HG03159 (cell line): ENCODE results near the gene CALML5.

Experiments
- ATAC-seq: cut with Tn5 transposase; IDR thresholded peaks from one replicate; pipeline ENCODE4 v1.9.1; 2021; ENCODE audit warnings: mild to moderate bottlenecking, moderate library complexity; ENCODE audit not compliant: unreplicated experiment

CALML5 gene

DNA sequence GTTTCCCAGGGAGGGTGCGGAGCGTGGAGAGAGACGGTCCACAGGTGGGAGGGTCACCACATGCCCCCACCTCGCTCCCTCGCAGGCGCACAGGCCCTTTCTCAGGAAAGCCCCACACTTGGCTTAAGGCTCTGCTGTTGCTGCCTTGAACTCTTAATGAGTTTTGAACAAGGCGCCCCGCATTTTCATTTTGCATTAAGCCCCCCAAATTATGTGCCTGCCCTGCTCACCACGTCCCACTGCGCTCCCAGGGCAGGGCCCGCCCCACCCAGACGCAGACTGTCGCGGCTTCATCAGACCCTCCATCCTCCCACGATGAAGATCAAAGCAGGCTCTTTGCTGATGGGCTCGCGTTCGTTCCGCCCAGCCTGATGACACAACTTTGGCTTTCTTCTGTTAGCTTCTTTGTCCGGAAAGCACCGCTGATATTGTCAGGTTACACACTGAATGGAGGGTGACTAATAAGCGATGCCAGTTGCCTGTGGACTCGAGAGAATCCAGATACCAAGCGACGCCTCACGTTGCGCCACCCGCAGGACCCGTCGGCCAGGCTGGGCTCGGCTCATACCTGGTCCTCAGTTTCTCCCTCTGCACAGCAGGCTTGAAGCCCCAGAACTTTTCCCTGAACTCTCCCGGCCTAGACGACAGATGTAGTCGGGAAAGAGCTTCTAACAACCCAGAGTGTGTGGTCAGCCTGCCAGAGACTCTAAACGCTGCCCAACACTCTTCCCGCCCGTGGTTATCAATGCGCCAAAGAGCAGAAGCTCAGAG lies 34.9 kb upstream of the CALML5 start:
- ATAC-seq = no peak

DNA sequence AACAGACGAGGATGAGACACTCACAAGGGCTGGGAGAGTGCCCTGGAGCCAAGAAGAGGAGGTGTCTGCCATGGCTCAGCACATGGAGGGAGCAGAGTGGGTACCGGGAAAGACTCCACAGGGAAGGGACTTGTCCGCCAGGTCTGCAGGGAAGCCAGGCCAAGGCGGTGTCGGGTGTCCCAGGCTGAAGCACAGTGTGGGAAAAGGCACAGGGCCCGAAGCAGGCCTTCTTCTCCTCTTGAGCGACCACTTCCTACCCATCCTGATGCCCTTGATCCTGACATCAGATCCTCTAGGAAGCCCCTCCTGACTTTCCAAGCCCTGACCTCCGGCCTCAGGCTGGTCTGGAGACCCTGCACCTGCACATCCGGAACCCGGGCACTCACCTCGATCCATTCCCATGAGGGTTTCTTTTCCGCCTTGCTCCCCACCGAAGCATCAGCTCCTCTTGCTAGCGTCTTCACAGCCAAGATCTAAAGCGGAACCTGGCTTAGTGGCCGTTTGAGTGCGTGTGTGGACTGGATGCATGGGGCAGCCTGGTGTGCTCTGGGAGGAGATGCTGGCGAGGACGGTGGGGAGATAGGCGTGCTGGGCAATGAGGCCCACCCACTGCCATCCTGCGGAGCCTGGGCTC lies 33.8 kb upstream of the CALML5 start:
- no peak for ATAC-seq

- no peak for ATAC-seq
Measured at GRCh38 chr10:5532618-5533097, 33.3 kb upstream of the CALML5 start.

DNA sequence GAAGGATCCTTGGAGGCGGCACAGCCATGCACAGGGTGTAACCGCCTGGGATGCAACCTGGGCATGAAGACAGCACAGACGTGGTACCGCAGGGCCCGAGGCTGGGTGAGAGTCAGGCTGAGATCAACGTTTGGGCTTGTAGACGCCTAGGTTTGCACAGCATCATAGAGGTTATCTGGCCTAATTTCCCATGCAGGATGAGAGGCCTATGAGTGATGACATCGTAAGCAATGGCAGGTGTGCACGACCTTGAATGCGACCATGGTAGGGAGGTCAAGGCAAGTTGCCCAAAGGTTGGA lies 32.9 kb upstream of the CALML5 start:
- ATAC-seq = no peak

GRCh38 chr10:5531558-5532306 lies 32.4 kb upstream of the CALML5 start:
- ATAC-seq = no peak

- ATAC-seq = no peak
Measured at GRCh38 chr10:5530846-5531557, 31.6 kb upstream of the CALML5 start.

GRCh38 chr10:5530412-5530806 lies 31.0 kb upstream of the CALML5 start:
- no peak for ATAC-seq

DNA sequence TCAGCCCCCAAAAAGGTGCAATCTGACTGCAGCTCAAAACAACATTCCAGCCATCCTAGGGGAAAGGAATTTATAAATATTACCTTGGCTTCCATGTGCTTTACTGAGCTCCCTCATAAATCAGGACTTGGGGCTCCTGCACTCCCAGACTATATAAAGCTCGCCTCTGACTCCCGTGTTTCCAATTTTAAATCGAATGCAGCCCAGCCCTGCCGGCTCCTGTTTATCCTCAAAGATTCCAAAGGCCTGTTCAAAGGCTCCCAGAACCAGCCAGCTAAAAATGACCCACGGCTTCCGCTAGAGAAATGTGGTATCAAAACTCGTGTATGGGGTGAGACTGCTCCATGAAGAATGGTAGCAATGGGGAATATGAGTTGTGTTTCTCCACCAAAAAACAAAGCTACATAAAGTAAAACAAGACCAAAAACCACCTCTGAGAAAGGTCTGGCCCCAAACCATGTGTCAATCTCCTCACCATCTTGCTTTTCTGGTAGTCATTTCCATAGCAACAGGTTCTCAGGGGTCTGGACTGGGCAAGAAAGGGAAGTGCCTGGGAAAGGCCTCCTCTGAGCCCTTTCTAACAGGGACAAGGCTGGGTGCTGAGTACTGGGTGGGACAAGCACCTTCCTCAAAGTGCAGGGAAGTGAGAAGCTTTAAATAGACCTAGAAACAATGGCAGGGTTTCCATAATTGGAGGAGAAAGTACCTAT lies 30.5 kb upstream of the CALML5 start:
- ATAC-seq = no peak

GRCh38 chr10:5528989-5529701 lies 29.8 kb upstream of the CALML5 start:
- no peak for ATAC-seq

DNA sequence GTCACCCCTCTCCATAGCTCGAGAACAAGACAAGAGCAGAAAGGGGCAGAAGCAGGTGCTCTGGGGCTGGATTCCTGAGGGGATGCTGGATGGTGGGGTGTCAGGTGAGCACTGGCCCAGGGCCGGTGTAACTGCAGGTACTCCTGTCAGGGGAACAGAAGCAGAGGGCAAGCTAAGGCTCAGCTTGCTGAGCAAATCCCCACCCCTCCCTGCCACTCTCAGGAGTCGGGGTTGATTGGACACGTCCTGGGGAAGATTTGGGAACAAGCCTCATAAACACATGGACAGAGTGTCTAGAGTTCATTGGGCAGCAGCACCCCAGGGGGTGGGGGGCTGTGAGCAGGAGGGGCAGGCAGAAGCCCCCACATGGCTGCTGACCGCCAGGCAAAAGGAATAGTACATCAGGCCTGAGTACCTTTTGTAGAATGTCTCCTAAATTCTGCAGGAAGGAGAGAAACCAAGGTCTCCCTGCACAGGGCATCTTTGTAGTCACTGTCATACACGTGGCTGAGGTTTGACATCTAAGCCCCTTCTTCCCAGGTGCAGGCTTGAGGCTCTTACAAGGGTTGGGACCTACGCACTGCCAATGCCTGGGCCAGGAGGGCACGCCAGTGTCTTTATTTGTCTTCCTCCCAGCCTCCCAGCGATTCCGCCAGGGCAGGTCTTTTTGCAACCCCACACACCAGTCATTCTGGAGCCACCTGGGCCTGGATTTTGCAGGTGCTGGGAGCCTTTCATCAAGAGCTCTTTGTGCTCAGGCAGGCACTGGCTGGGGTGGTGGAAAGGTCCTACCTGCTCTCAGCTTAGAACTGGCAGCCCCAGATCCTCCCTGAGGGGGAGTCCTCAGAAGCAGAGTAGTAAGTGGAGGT lies 28.2 kb upstream of the CALML5 start:
- no peak for ATAC-seq

DNA sequence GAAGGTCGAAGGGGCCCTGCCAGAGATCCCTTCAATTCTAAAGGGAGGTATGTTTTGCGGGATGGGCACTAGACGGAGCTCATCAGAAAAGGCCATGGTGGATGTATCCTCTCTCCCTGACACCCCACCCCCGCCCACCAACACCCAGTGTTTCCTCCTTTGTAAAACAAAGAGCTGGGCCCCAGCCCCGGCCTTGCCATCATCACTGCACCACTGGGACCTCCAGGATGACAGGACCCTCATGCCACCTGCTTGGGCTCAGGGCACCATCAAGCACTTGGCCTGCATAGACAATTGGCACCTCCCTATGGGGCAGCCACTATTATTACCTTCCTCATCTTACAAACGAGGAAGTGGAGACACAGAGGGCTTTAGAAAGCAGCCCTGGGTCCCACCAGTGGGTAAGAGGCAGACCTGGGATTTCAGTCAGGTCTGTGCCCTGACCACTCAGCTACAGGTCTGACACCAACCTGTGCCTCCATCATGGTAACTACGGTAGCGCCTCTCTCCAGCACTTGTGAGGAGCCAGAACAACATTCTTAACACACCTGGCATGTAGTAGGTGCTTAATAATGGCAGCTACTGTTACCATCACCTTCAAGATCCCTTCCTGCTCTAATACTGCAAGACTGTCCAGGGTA lies 27.4 kb upstream of the CALML5 start:
- no peak for ATAC-seq

DNA sequence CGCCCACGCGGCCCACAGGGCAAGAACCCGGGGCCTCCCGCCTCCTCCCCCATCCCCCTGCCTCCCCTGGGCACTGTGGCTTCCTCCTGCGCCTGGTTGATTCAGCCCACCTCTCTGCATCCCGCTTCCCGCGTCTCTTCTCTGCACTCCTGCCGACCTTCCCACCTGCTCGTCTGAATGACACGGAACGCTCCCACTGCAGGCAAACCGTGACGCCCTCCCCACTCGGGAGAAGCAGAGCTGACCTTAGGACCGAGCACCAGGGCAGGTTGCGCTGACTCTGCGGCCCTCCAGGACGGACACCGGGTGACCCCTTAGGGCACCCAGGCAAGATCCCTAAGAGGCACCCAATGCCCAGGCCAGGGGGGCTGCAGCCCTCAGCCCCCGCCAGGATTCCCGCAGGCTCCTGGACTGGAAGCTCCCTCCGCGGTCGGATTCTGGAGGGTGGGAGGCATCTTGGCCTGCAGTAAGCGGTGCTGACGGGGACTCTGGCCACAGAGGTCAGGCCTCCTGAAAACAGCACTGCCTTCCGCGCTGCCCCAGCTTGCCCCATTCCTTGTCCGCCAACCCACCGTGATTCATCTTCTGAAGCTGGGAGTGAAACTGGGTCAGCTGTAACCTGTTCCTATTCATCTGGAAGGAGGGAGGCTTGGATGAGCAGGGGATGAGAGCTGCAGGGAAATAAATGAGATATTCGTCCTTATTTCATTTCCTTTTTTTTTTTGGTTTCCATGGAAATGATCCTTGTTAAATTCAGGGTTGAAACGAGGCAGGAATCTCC lies 26.4 kb upstream of the CALML5 start:
- no peak for ATAC-seq

GRCh38 chr10:5524641-5525560 lies 25.5 kb upstream of the CALML5 start, which contains the start of gene CALML3:
Gene CALML3, plus strand, starts transcription at chr10:5524961. Its CDS starts 125 bp downstream, at chr10:5525086.
- no peak for ATAC-seq

DNA sequence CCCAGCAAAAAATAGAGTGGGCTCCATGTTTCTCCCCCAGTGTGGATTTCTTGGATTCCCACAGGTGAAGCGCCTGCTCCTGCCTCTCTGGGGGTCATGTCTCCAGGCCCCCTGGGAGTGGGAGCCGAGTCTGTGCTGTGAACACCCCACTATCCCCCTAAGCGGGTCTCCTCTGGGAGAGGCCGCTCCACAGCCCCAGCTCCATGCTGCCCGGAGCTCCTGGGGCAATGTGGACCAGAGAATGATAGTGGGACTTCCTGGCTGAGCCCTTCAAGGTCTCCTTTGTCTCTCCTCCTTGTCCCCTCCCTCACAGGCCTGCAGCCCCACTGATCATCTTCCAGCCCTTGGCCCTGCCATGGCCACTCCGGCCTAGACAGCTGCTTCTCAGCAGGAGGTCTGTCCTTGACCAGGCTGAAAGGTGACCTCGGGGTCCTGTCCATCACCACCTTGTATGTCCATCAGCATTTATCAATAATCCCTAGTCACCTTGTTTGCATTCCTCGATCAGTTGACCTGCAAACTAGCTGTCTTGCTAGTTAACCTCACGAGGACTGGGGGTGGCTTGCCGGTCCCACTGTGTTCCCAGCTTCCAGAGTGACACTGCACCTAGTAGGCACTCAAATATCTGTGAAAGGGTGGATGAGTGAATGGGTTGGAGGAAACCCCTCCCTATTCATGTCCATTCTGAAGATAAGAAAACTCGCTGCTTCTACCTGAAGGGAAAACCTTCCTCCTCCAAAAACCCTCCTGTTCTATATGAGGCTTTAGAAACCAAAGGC lies 24.6 kb upstream of the CALML5 start:
- ATAC-seq = no peak

- ATAC-seq = no peak
Measured at GRCh38 chr10:5522913-5523560, 23.7 kb upstream of the CALML5 start.
